ENCODE data around the gene TUBGCP2.

Gene TUBGCP2

DNA sequence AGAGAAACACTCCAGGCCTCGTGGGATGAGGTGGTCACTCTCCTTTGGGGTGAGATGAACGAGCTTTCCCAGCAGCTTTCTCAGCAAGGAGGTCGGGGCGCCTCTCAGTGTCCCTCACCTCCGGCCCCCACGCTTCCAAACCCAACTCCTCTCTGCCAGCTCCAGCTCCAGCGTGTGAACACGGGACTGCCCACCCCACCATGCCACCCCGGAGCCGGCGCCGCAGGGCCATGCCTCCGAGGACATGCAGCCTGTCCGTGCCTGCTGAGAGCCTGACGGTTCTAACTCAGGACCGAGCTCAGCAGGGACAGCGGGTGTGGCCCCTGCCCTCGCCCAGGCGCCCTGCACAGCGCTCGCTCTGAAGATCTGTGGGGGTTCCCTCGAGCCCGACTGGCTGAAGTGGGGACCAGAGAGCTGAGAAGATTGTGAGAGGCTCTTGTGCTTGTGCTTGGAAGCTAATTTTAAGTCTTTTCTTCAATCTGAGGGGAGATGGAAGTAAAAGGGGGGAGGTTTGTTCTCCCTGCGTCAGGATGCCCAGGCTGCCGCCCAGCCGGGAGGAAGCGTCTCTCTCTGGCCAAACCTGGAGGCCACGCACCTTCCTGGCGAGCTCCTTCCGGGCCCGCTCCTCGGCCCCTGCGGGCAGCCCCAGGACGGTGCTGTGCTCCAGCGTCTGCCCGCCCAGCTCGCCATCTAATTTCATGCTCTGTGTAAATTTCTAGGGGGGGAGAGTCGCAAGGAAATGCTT is 26.9 kb downstream of the TUBGCP2 start:
- in situ Hi-C loops (cut with MboI; ENCODE audit: low sequenced_read_pairs), result no loop called here

- in situ Hi-C loops (cut with MboI; ENCODE audit: low sequenced_read_pairs), result no loop called here
Observed at GRCh38 chr10:133281084-133281483, 27.6 kb downstream of the TUBGCP2 start.

GRCh38 chr10:133280391-133281059 is 28.1 kb downstream of the TUBGCP2 start:
- in situ Hi-C loops (cut with MboI; ENCODE audit: low sequenced_read_pairs), result no loop called here

DNA sequence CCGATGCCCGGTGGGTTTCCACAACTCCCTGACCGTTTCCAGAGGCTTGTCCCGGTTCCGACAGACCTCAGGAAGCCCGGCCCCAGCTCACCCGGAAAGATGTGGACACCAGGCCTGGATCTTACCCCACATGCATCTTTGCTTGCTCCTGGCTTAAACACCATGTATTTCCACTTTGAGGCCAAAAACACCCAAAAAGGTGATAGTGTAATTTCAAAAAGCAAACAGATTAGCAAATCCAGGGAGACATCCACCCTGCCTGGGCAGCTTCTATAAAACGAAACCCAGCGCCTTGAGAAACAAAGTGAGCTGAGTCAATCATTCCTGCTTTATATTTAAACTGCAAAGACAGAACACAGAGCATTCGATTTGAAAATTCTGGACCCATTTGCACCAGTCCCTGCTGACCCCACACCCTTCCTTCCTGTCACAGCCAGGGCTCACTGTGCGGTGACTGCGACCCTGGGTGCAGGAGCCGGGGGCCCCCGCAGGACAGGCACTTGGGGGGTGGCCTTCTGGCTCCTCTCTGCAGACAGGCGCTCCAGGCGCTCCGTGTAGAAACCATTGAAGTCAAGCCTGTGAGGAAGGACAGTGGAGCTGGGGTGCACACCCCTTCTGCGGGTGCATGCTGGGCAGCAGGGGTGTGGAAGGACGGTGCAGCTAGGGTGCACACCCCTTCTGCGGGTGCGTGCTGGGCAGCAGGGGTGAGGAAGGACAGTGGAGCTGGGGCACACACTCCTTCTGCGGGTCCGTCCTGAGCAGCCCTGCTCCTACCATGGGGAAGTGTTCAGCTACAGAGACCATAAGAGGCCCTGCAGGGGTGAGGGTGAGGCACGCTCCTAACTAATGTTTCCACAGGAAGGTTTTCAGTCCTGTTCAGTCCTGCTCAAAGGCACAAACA is 29.1 kb downstream of the TUBGCP2 start:
- in situ Hi-C loops (cut with MboI; ENCODE audit: low sequenced_read_pairs), result no loop called here

- in situ Hi-C loops (cut with MboI; ENCODE audit: low sequenced_read_pairs), result no loop called here
Observed at GRCh38 chr10:133278577-133279265, 30.0 kb downstream of the TUBGCP2 start.

GRCh38 chr10:133277993-133278576 is 30.6 kb downstream of the TUBGCP2 start:
- in situ Hi-C loops (cut with MboI; ENCODE audit: low sequenced_read_pairs), result no loop called here

DNA sequence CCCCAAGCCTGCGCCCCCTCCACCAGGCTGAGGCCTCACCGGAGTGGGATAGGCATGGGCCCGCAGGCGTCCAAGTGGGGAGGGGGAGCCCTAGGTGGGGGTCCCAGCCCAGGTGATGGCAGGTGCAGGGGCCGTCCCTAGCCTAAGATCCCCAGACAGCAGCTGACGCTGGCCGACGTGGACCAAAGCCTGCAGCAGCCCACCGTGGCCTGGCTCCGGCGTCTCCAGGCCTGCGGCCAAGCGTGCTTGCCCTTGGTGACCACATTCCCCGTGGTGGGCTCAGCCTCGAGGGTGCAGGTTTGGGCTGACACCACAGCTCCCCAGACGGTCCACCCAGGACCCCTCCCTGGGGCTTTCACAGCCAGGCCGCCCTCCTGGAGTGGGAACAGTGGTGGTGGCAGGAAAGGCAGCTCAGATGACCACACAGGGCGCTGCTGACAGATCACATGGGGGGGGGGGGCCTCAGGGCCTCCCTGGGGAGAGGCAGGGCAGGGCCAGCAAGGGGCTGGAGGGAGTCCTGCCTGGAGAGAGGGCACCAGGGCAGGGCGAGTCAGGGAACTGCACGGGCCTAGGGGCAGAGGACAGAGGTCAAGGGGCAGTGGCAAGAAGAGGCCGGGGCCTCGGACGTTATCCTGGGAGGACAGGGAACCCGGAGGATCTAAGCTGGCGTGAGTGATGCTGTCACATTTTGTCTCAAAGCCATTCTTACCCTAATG is 31.2 kb downstream of the TUBGCP2 start:
- in situ Hi-C loops (cut with MboI; ENCODE audit: low sequenced_read_pairs), result no loop called here

DNA sequence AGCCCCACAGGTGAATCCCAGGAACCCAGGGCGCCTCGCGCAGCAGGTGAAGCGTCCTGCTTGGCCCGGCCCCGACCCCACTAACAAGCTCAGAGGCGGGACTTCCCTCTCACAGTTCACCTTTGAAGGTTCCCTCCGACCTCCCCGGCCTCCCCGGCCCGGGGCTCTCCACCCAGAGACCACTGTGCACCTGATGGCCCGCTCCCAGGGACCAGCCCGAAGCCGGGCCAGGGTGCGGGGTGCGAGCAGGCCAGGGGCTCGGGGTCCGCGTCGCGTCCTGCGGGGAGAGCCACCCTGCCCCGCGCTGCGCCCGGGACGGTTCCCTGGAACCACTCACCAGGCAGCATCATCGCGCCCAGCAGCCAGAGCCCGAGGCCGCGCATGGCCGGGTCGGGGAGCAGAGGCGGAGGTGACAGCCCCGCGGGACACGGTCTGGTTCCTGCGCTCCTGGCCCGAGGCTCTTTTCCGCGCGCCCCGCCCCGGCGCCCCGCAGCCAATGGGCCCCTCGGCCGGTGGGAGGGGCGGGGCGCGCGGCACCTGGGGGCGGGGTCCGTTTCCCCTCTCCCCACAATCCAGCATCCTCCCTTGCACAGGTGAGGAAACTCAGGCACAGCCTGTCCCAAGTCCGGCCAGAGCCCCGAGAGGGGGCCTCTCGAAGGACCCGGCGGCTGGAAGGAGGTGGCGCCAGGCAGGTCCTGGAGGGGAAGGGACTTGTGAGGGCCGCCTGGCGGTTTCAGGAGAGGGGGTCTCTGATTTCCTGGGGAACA is 32.1 kb downstream of the TUBGCP2 start, which contains the start of gene ADAM8:
ADAM8 (minus strand) TSS at position 434 of the 767 bp plus-strand sequence; CDS start at position 383, 51 bp downstream.
- in situ Hi-C loops (cut with MboI; ENCODE audit: low sequenced_read_pairs), result no loop called here

GRCh38 chr10:133276100-133276434 is 32.6 kb downstream of the TUBGCP2 start:
- in situ Hi-C loops (cut with MboI; ENCODE audit: low sequenced_read_pairs), result no loop called here

GRCh38 chr10:133275684-133276092 is 33.0 kb downstream of the TUBGCP2 start:
- in situ Hi-C loops (cut with MboI; ENCODE audit: low sequenced_read_pairs), result no loop called here

GRCh38 chr10:133274751-133275683 is 33.7 kb downstream of the TUBGCP2 start:
- in situ Hi-C loops (cut with MboI; ENCODE audit: low sequenced_read_pairs), result no loop called here

- in situ Hi-C loops (cut with MboI; ENCODE audit: low sequenced_read_pairs), result no loop called here
Observed at GRCh38 chr10:133273534-133274143, 35.0 kb downstream of the TUBGCP2 start.

DNA sequence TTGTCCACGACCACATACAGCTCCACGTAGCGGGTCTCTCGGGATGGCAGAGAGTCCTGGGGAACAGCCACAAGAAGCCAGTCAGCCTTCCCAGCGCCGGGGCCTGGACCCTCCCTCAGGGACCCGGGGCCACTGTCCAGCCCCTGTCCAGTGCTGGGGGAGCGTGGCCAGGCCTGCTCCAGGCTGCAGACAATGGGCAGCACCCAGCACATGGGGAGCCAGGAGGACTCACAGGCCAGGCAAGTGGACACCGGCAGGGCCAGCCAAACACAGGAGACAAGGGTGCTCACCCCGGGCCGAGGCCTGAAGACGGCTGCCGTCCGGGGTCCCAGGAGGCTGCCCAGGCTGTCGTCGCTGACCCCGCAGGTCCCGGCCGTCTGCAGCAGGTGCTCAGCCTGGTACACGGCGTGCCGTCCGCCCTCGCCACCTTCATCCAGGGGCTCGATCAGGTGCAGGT is 35.7 kb downstream of the TUBGCP2 start:
- in situ Hi-C loops (cut with MboI; ENCODE audit: low sequenced_read_pairs), result no loop called here

GRCh38 chr10:133272301-133272963 is 36.2 kb downstream of the TUBGCP2 start:
- in situ Hi-C loops (cut with MboI; ENCODE audit: low sequenced_read_pairs), result no loop called here

GRCh38 chr10:133271521-133272300 is 37.0 kb downstream of the TUBGCP2 start:
- in situ Hi-C loops (cut with MboI; ENCODE audit: low sequenced_read_pairs), result no loop called here

GRCh38 chr10:133270773-133271297 is 37.8 kb downstream of the TUBGCP2 start:
- in situ Hi-C loops (cut with MboI; ENCODE audit: low sequenced_read_pairs), result no loop called here
